ENCODE data around the gene MGRN1. TPM values are rescaled to one million over a fixed set of nuclear protein-coding genes. Genes with fewer than 3 reads are reported as not detected.

Gene MGRN1
- total RNA-seq, 1 donor from 2014 or later, result 40.8 TPM

DNA sequence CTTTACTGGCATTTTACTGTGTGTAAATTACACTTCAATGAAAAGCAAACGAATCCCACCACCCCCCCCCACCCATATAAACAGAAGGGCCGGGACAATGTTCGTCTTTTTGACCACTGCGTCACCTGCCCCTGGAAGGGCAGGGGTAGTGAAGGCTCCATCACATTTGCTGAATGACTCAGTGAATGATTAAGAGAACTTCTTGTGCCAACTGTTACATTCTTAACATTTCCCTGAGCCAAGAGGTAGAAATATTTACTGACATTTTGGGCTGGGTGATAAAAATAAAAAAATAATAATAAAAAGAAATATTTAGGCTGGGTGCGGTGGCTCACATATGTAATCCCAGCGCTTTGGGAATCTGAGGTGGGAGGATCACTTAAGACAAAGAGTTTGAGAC lies 44.4 kb upstream of the MGRN1 start:
- Histone ChIP-seq H3K36me3 (no peaks in the 10 kb centered on the region), H3K9me3 (no peaks in the 10 kb centered on the region), H3K4me1 (peaks cover 1% of the 10 kb centered on the region), H3K27me3 (no peaks in the 10 kb centered on the region), H3K4me3 (no peak overlapping the region), H3K27ac (no peak overlapping the region)
- TF ChIP-seq POLR2AphosphoS5 (IDR thresholded peaks at IDR 0.05; ENCODE audit: insufficient read depth in 1 of 2, low read depth in 1 of 2) (no peak), POLR2A (IDR thresholded peaks at IDR 0.05) (no peak)
- TF ChIP-seq, protein P1, sequence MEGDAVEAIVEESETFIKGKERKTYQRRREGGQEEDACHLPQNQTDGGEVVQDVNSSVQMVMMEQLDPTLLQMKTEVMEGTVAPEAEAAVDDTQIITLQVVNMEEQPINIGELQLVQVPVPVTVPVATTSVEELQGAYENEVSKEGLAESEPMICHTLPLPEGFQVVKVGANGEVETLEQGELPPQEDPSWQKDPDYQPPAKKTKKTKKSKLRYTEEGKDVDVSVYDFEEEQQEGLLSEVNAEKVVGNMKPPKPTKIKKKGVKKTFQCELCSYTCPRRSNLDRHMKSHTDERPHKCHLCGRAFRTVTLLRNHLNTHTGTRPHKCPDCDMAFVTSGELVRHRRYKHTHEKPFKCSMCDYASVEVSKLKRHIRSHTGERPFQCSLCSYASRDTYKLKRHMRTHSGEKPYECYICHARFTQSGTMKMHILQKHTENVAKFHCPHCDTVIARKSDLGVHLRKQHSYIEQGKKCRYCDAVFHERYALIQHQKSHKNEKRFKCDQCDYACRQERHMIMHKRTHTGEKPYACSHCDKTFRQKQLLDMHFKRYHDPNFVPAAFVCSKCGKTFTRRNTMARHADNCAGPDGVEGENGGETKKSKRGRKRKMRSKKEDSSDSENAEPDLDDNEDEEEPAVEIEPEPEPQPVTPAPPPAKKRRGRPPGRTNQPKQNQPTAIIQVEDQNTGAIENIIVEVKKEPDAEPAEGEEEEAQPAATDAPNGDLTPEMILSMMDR (IDR thresholded peaks at IDR 0.05), result no peak
- intact Hi-C loops (cut with DNase I), result no loop called here
- DNase-seq (ENCODE audit: extremely low spot score in 2 of 2), result no peak

DNA sequence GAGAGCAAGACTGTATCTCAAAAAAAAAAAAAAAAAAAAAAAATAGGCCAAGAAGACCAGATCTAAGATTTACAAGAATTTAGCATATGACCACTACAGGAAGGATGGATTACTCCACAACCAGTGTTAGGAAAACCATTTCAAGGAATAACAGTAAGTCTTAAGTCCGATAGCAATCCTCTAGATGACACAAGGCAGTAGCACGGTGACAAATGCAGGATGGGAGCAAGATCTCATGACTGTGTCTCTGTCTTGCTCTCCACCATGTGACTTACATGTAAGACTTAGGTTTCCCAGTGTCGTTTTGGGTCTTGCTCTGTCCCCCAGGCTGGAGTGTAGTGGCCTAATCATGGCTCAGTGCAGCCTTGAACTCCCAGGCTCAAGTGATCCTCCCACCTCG lies 40.7 kb upstream of the MGRN1 start:
- TF ChIP-seq, protein P1 (IDR thresholded peaks at IDR 0.05), result no peak
- TF ChIP-seq POLR2A (IDR thresholded peaks at IDR 0.05) (no peak), POLR2AphosphoS5 (IDR thresholded peaks at IDR 0.05; ENCODE audit: insufficient read depth in 1 of 2, low read depth in 1 of 2) (no peak)
- H3K9me3 ChIP-seq, result no peaks in the 10 kb centered on the region
- H3K36me3 ChIP-seq, result no peaks in the 10 kb centered on the region
- H3K4me3 ChIP-seq, result no peak overlapping the region
- H3K27ac ChIP-seq, result no peak overlapping the region
- DNase-seq (ENCODE audit: extremely low spot score in 2 of 2), result no peak
- no peaks in the 10 kb centered on the region for H3K27me3 ChIP-seq
- intact Hi-C loops (cut with DNase I), result no loop called here
- peaks cover 5% of the 10 kb centered on the region for H3K4me1 ChIP-seq

DNA sequence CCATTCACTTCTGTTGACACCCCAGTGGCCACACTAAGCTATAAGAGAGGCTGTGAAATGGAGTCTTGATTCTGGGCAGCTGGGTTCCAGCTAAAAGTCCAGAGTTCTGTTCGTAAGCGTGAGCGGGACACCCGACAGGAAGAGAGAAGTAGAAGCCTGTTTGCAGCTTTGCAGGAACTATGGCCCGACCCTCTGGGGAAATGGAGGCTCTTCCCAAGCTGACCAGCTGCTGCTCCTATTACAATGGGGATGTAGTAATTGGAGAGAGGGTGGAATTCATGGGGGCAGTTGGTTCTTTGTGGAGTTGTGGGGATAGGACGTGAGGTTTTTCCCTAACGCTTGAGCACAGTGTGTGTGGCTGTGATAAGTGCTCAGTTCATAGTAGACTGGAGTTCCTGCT lies 38.3 kb upstream of the MGRN1 start:
- peaks cover 5% of the 10 kb centered on the region for H3K4me1 ChIP-seq
- no peaks in the 10 kb centered on the region for H3K36me3 ChIP-seq
- no peaks in the 10 kb centered on the region for H3K27me3 ChIP-seq
- intact Hi-C loops (cut with DNase I), result no loop called here
- no peak overlapping the region for H3K4me3 ChIP-seq
- H3K27ac ChIP-seq, result no peak overlapping the region
- TF ChIP-seq POLR2A (IDR thresholded peaks at IDR 0.05) (no peak), POLR2AphosphoS5 (IDR thresholded peaks at IDR 0.05; ENCODE audit: insufficient read depth in 1 of 2, low read depth in 1 of 2) (no peak)
- TF ChIP-seq, protein P1 (IDR thresholded peaks at IDR 0.05), result no peak
- H3K9me3 ChIP-seq, result no peaks in the 10 kb centered on the region
- DNase-seq (ENCODE audit: extremely low spot score in 2 of 2), result no peak

DNA sequence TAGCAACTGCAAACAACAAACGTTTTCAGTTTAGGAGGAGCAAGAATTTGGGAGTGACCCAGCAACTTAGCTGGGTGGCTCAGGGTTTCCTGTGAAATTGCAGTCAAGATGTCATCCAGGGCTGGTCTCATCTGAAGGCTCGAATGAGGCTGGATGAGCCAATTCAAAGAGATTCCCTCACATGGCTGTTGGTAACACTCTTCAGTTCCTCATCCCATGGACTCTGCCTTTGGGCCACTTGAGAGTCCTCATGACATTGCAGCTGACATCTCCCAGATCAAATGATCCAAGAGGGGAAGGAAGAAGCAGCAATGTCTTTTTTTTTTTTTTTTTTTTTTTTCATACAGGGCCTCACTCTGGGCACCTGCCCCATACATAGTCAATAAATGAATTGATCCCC lies 36.2 kb upstream of the MGRN1 start:
- no peak for TF ChIP-seq POLR2A (IDR thresholded peaks at IDR 0.05)
- no peak for TF ChIP-seq POLR2AphosphoS5 (IDR thresholded peaks at IDR 0.05; ENCODE audit: insufficient read depth in 1 of 2, low read depth in 1 of 2)
- TF ChIP-seq, protein P1 (IDR thresholded peaks at IDR 0.05), result no peak
- no peak for DNase-seq (ENCODE audit: extremely low spot score in 2 of 2)
- H3K27me3 ChIP-seq, result no peaks in the 10 kb centered on the region
- no peak overlapping the region for H3K27ac ChIP-seq
- H3K4me1 ChIP-seq, result peaks cover 5% of the 10 kb centered on the region
- H3K4me3 ChIP-seq, result no peak overlapping the region
- H3K36me3 ChIP-seq, result no peaks in the 10 kb centered on the region
- H3K9me3 ChIP-seq, result no peaks in the 10 kb centered on the region
- intact Hi-C loops (cut with DNase I), result no loop called here

DNA sequence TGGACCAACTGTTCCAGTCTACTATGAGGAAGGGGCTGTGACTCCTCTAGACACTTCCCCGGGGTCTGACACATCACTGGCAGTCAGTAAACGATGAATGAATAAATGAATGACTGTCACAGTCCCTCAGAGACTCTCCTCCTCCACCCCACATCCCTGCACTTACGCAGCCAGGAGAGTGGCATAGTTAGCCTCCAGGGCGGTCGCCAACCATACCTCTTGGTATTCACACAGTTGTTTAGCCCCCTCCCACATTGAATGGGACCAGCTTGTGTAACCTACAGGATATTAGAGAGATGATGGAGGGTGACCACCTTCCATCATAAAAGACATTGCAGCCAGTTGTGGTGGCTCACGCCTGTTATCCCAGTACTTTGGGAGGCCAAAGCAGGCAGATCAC lies 35.7 kb upstream of the MGRN1 start:
- intact Hi-C loops (cut with DNase I), result no loop called here
- H3K4me1 ChIP-seq, result peaks cover 5% of the 10 kb centered on the region
- no peak overlapping the region for H3K4me3 ChIP-seq
- no peaks in the 10 kb centered on the region for H3K36me3 ChIP-seq
- DNase-seq (ENCODE audit: extremely low spot score in 2 of 2), result no peak
- no peaks in the 10 kb centered on the region for H3K9me3 ChIP-seq
- no peaks in the 10 kb centered on the region for H3K27me3 ChIP-seq
- TF ChIP-seq POLR2A (IDR thresholded peaks at IDR 0.05) (no peak), POLR2AphosphoS5 (IDR thresholded peaks at IDR 0.05; ENCODE audit: insufficient read depth in 1 of 2, low read depth in 1 of 2) (no peak)
- TF ChIP-seq, protein P1 (IDR thresholded peaks at IDR 0.05), result no peak
- no peak overlapping the region for H3K27ac ChIP-seq
